A172 (cell line): ENCODE measurements around the gene YJEFN3. TPM values are rescaled to one million over a fixed set of nuclear protein-coding genes. Genes with fewer than 3 reads are reported as not detected.

Source experiments
- DNase-seq: peaks from one replicate; pipeline ENCODE4 v3.0.0-alpha.2; 2015; ENCODE audit warnings: low spot score
- total RNA-seq: library from RNA; depleted of rRNA; stranded (reverse); fragments of >200 nt; shearing (Covaris generic); gene quantifications from 2 replicates; pipeline ENCODE4 v1.2.3, GENCODE V29; 2014

YJEFN3 gene
- total RNA-seq, 1 experiment from 2014 or later = 0.62 TPM

GRCh38 chr19:19495614-19496603 lies 32.8 kb upstream of the YJEFN3 start:
- DNase-seq = no peak

- no peak for DNase-seq
These were observed 30.3 kb upstream of the YJEFN3 start for GRCh38 chr19:19498255-19498991.

- no peak for DNase-seq
These were observed 29.3 kb upstream of the YJEFN3 start for GRCh38 chr19:19499272-19499995.

- DNase-seq = no peak
These were observed 27.6 kb upstream of the YJEFN3 start for GRCh38 chr19:19500975-19501644.

- no peak for DNase-seq
These were observed 26.9 kb upstream of the YJEFN3 start for GRCh38 chr19:19501798-19502197.

- no peak for DNase-seq
These were observed 26.4 kb upstream of the YJEFN3 start for GRCh38 chr19:19502281-19502680.

- DNase-seq = no peak
These were observed 25.7 kb upstream of the YJEFN3 start for GRCh38 chr19:19502808-19503602.

GRCh38 chr19:19504754-19505668 lies 23.7 kb upstream of the YJEFN3 start:
- DNase-seq = no peak

GRCh38 chr19:19505669-19506326 lies 22.9 kb upstream of the YJEFN3 start:
- DNase-seq = no peak

- DNase-seq = no peak
These were observed 22.1 kb upstream of the YJEFN3 start for GRCh38 chr19:19506592-19506991.

- no peak for DNase-seq
These were observed 21.4 kb upstream of the YJEFN3 start for GRCh38 chr19:19507354-19507753.

GRCh38 chr19:19508217-19508616 lies 20.5 kb upstream of the YJEFN3 start:
- no peak for DNase-seq

GRCh38 chr19:19510432-19510831 lies 18.3 kb upstream of the YJEFN3 start:
- DNase-seq = no peak

- no peak for DNase-seq
These were observed 15.0 kb upstream of the YJEFN3 start for GRCh38 chr19:19513682-19514081.

GRCh38 chr19:19514215-19514657 lies 14.5 kb upstream of the YJEFN3 start:
- DNase-seq = no peak

GRCh38 chr19:19514881-19515641 lies 13.7 kb upstream of the YJEFN3 start, which contains the start of gene TSSK6:
TSS of gene TSSK6 (minus strand) at chr19:19515548. CDS start at chr19:19515427, 121 bp downstream.
- DNase-seq = no peak

- peak; percentile 88 for DNase-seq
These were observed 12.8 kb upstream of the YJEFN3 start, which contains the start of gene NDUFA13 for GRCh38 chr19:19515642-19516519. TSS of gene NDUFA13 (plus strand) at chr19:19516225. CDS start at chr19:19516239, 14 bp downstream.
